Activated CD4-positive, CD25-positive, alpha-beta regulatory T cell (primary cell): ENCODE measurements around the gene ASB2.

Experiments used
- DNase-seq, 4 experiments: peaks; one replicate each; lab custom pipeline; 2025; lab: John Stamatoyannopoulos, UW

ASB2 gene

DNA sequence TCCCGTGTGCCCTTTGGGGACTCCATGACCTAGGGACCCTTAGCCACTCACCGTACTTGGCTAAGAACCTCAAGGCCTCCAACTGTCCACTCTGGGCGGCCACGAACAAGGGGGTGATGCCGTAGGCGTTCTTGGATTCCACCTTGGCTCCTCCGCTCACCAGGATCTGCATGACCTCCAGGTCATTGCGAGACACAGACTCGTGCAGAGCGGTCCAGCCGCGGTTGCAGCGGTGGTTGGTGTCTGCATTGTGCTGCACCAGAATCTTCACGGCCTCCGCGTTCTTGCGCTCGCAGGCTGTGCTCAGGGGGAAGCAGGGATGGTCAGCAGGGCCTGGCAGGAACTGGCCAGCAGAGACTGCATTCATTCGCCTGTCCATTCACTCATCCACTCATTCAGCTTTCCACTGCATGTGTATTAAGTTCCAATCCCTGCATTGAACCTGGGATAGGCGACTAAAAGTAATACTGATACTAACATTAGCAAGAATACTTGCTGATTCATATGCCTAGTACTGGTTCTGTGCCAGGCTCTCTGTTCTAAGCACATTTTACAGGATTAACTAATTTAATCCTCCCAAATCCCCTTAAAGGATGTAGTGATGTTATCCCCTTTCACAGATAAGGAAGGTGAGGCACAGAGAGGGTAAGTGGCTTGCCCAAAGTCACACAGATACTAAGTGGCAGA is 25.3 kb downstream of the ASB2 start:
- no peak for DNase-seq

DNA sequence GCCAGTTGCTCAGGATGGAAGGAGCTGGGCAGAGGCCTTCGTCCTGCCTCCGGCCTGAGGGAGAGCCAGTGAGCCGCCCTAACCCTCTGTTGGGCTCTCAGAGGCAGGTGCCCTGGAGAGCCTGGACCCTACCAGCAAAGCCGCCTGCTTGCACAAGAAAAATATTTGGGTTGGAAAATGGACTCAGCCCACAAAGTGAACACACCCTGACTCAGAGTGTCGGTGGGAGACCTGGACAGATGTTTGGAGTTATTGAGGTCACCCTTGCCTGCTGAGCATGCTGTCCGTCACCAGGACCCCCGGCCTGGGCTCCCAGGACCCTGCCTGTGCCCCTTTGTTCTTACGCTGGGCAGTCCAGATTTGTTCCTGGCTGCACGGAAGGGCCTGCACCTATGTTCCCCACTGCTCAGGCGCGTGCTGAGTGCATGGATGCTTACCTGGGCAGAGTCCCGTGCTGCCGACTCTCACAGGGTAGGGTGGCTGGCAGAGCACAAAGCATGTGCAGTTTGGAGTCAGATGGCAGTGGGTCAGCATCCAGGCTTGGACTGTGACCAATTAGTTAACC is 26.8 kb downstream of the ASB2 start:
- no peak for DNase-seq

DNA sequence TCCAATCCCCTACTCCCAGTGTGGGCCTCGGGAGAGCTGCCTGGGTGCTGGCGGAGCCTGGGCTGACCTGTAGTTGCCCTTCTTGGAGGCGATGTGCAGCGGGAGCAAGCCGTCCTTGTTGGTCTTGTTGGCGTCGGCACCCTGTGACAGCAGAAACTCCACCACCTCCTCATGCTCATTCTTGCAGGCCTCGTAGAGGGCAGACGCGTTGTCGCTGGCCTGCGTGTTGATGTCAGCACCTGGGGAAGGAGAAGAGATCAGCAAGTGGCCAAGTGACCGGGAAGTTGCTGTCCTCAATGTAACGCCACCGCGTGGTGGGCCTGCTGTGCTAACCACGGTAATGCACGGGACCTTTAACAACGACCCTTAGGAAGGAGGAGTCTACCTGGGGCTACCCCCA is 29.1 kb downstream of the ASB2 start:
- no peak for DNase-seq

DNA sequence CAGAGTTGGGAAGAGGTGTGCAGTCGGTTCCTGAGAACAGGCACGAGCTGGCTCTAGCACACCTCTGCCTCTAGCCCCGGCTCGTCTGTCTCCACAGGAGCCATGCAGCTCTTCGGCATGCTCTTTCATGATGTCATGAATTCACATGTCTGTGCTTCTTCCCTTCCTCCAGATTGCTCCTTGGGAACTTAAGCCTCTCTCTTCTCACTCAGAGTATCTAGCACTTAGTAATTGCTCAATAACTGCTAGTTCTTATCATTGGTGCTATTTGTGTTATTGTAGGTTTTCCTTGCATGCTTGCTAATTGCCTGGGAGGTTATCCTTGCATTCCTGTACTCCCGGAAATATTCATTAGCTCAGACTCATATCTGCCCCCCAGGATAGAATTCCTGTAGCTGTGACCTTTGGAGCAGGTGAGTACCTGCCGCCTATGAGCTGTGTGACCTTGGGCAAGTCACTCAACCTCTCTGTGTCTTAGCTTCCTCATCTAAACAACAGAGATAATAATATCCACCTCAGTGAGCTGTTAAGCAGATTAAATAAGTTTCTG is 29.8 kb downstream of the ASB2 start:
- DNase-seq = no peak

DNA sequence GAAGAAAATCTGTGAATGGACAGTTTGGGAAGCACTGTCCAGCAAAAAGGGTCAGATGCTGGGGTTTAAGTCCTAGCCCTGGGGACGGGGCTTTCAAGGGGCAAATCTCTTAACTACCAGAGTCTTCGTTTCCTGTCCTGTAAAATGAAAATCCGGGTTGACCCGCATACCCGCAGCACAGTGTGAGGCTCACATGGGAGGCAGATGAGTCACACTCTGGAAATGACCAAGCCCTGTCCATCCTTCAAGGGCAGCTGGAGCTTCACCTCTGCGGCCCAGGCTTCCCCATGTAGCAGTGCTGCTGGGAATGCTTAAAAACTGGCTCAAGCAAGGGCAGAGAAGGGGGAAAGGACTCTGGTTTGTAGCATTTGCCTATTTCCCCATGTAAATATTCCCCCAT is 30.3 kb downstream of the ASB2 start:
- DNase-seq = no peak

DNA sequence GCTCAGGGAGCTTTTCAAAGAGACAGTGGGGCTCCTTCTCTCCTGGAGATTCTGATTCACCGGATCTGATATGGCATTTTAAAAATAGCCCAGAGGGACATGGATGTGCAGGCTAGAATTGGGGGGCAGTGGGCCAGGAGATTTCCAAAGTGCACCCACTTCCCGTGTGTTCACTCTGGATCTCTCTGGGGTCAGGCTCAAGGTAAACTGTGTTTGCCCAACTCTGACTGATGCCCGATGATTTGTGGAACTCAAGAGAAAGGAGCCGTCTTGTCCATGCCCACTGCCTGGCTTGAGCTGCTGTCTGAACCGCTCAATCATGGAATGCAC is 31.3 kb downstream of the ASB2 start:
- DNase-seq = no peak

DNA sequence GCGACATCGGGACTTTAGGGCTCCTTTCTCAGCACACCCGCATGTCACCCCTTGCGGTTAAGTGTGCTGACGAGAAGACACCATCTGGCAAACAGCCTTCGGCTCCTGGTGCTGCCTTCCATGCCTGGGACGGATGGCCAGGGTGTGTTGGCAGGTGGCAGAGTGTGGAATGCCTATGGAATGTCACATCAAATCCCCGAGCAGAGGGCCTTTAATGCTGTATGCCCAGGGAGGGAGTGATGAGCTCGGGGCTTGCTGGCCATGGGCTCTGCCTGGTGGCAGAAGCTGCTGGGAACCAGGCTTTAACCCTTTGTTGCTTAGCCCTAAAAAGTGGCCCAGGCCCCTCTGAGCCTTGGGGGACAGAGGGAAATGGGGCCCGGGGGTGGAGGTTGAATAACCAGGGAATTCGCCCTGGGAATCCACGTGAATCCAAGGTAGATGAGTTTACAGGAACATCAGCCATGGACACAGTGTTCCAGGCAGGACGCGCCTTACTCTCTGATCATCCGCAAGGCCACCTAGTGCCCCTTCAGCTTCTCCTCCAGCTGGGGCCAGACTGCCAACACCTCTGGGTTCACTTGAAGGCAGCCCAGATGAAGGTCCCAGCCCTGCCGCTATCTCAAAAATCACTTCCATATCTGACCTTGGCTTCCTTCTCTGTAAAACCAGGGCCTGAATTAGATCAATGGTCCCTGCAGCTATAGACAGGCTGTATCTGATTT is 31.9 kb downstream of the ASB2 start:
- no peak for DNase-seq

DNA sequence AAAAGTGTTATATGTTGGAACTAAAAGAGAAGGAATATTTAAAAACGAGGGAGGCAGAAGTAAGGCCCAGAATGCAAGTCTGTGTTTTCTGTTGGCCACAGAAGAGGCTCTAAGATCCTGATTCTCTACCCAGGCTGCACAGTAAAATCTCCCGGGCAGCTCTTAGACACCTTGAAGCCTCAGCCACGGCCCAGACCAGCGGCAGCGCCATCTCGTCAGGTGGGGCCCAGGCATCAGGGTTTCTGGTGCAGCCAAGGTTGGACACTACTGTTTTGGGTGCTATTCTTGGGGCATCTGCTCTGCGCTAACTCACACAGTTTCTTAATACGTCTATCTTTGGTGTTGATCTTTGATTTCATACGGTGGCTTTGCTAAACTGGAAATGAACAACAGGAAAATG is 32.4 kb downstream of the ASB2 start:
- no peak for DNase-seq

DNA sequence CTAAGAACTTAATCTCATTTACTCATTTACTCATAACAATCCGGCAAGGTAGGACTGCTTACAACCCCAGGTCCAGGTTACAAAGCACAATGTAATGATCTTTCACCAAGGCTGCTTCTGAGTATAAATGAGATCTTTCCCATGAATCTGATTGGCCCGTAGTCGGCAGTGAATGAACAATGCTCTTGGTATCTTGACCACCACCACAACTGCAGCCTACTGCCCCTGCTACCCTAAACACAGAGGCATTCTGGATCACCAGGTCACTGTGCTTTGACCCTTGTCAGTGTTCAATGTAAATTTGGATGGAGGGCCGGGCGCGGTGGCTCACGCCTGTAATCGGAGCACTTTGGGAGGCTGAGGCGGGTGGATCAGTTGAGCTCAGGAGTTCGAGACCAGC is 33.3 kb downstream of the ASB2 start:
- DNase-seq = no peak

DNA sequence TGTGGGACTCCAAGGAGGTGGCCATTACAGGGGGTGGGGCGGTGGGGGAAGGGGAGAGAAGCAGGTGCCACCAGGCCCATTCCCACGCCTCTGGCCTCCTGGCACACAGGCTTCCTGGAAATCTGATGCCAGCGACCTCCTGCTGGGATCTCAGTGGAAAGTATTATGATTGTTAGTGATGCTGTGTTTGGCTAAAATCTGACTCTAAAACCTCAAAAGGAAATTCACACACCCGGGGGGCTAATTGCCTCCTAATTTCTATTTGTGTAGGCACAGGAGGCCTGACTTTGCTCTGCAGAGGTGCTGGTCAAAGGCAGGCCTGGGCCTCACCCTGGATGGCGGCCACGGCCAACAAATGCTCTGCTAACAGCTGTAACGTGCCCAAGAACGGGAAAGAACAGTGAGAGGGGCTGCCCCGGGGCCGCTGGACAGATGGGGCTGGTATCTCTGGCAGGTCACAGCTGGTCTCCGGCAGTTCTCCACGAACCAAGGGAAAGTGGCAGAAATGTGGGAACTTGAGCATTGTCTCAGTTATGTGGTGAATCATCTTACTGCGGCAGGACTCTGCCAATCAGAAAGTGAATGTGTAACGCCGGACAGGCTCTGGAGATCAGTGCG is 35.0 kb downstream of the ASB2 start:
- no peak for DNase-seq

DNA sequence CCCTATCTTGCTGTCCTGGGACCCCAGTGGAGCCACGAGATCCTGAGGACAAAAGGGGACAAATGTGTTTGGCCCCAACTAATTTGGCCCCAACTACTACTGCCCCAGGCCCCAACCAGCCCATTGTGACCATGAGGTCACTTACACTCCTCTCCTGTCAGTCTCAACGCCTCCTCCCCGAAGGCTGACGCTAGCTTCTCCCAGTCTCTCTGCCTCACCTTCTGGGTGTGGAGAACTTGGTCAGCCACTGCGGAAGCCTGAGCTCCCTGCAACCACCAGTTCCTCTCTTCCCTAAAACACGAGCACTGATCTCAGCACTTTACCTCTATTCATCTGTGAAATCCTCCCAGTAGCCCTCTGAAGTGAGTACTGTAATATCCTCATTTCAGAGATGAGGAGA is 35.9 kb downstream of the ASB2 start:
- no peak for DNase-seq

DNA sequence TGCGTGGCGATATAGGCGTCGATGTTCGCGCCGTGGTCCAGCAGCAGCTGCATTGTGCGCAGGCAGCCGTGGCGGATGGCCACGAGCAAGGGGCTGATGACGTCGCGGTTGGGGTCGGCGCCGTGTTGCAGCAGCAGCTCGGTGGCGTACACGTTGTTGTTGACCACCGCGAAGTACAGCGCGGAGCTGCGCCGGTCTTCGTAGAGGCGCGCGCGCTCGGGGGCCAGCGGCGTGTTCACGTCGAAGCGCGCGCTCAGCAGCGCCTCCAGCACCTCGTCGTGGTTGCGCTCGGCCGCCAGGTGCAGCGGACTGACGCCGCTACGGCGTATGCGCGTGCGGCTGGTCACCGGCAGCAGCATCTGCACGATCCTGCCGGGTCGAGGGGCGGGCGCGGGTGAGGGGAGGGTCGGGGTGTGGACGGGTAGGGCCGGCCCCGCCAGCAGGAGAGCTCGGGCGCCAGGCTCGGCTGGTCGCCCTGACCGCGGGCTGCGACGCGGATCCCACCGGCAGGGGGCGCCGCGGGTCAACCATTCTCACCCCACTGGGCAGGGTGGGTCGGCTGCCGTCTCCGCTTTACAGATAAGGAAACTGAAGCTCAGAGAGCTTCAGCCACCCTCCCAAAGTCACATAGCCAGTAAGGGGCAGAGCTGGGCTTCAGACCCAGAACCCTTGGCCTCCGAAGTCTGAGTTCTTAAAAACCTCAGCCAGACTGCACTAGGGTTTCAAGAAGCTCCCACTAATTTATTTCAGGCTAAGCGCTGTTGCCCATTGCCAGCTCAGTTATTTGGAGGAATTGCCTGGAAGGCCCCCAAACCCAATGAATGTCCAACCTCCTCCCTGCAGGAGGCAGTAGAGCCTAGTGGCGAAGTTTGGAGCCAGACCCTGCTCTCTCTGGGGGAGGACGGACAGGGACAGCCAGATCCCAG is 36.8 kb downstream of the ASB2 start:
- DNase-seq = peak; percentile 81 to 97 (median 90)

DNA sequence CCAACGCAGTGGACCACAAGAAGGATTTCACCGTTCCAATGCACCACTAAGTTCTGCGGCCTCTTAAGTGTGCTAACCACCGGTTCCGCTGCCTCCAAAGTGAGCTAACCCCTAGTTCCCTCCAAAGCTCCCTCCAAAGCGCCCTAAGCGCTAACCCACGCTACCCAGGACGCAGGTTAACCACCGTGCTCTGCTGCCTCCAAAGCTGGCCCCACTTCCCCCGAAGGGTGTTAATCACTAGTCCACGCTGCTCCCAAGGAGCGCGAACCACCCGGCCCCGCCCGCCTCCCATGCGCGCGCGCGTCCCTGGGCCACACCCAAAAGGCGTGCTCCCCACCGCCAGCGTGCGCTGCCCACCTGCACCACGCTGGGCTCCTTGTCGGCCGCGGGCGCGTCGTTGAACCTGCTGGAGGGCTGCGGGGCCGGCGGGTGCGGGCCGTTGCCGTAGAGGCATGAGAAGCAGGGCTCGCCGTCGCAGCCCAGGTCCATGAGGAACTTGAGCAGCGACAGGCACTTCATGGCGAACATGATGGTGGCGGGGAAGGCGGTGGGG is 37.5 kb downstream of the ASB2 start:
- no peak for DNase-seq

DNA sequence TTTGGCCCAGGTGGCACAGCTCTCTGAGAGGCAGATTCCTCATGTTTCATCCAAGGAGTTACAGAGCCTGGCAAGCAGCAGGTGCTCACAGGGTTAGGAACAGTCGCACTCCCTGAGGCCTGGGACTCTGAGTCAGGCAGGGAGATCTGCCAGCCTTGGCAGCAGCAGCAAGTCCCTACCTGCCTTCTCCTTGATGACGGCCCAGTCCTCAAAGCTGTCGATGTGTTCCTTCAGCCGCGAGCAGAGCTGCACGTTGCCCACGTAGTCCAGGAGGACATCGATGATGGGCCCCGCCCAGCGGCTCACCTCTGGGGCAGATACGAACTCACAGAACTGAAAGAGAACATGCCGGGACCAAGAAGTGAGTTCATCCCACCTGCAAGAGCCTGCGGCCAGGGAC is 38.9 kb downstream of the ASB2 start:
- DNase-seq = no peak

DNA sequence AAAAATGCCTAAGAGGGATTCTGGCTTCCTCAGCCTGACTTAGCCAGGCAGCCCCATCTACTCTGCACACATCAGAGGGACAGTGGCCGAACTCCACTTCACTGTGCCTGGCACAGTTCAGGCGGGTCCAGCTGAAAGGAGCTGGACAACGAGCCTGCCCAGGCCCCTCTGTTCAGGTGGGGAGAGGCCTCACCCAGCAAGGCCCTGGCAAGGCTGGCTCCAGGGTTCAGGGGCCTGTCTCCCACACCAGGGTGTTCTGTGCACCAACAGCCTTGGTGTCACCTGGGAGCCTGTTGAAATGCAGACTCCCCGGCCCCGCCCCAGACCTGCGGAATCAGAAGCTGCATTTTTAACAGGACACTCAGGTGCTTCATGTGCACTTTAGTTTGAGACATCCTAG is 39.4 kb downstream of the ASB2 start:
- no peak for DNase-seq

DNA sequence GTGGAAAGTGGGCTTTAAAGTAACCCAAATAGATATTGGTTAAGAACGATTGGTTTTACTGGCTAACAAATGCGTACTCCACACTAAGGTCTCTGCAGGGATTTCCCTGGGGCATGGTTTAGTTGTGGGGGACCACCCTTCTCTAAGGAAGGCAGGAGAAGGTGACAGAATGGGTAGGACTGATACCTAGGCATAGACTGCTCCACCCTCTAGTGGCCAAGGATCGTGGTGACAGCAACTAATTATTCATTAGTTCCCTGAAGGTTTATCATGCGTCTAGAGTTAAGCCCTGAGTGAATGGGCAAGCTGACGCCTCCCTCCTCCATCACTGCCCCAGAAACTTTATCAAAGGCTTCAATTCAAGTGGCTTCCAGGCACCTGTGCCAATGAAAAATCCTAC is 40.1 kb downstream of the ASB2 start:
- DNase-seq = no peak

DNA sequence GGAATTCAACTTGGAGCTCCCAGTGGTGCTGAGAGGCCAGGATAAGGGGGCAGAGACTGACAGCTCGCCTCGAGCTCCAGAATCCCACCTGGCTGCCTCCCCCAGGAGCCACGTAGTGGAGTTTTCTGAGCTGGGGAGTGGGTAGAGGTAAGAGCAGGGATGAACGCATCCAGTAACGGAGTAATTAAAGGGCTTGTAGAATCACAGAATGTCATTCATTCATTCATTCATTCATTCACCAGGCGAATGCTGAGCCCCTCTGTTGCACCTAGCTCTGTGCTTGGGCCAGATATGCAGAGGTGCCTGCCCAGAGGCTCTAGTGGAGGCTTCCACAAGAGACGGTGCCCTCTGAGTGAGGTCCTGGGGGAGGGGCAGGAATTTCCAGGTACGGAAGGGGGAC is 41.2 kb downstream of the ASB2 start:
- DNase-seq = no peak

DNA sequence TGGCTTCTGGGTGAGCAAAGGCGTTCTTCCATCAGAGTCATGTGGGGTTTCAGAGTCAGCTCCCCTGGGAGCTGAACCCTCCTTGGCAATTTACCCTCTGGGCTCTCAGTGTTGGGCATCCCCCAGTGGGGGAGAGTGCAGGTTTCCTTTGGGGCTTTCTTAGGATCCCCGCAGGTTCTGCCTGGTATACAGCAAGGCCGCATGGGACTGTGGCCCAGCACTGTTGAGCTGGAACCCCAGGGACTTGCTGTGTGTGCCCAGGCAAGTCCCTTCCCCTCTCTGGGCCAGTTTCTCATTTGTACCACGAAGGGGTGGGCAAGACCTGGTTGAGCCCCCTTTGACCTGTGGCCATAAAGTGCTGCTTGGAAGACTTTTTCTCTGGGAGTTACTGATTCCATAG is 43.7 kb downstream of the ASB2 start:
- no peak for DNase-seq

DNA sequence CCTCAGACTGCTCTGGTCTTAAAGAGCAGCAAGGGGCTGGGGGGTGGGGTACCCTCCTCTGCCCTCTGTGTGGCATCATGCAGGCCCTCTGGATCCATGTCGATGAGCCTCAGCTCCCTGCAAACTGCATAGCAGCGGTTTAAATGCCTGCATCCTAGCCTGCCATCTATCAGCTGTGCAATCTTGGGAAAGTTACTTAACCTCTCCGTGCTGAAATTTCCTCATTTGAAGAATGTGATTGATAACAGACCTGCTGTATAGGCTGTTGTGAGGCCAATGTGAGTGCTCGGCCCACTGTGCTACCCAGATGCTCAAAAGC is 45.4 kb downstream of the ASB2 start:
- DNase-seq = no peak

DNA sequence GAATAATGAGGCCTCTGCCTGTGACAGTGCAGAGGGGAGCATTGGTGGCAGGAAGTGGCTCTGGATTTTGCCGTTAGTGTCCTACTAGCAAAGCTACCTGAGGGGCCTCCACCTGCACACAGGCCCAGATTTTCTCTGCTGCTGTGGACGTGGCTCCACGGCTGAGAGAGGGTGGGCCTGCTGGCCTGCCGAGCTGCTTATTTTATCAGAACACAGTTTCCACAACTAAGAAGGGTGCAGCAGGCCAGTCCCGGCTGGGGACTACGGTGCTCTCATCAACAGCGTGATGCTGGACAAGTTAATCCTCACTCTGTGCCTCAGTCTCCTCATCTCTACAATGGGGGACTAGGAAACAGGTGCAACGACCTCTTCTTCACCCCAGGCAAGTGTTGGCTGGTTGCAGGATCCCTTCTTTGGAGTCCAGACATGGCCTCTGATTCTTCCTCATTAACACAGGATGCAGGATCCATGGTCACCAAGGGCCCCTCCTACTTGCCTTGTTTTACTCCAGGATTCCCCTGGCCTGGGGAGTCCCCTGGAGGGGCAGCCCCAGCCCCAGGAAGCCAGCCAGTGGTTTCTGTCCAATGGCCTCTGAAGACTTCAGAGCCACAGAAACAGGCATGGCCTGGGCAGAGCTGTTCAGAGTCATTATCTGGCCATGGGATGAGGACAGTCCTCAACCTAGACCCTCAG is 45.9 kb downstream of the ASB2 start:
- DNase-seq = no peak

DNA sequence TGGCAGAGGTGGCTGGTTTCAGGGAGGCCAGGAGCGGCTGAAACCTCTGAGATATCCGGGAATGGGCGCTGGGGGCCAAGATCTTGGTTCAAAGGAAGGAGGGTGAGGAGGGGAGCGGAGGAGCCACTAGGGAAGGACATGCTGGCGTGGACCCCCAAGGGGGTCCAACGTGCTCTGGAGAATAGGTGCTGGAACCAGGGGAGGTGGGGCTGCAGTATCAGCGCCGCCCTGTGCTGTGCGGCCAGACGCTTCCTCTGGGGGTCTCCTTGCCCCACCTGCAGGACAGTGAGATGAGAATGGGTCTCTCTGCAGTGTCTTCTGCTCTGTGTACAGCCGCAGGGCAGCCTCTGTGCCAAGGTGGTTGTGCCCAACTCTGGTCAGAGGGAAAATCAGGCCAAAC is 46.7 kb downstream of the ASB2 start:
- no peak for DNase-seq
